Upper lobe of right lung (tissue), 1 donor: Measurements from ENCODE around the gene KHDC4. TPM values are rescaled to one million over a fixed set of nuclear protein-coding genes. Genes with fewer than 3 reads are reported as not detected.
"Not testable (repeated sequence)": the region's sequence is repeated elsewhere in the genome, so short reads cannot be mapped to it uniquely, and the experiment has no call there.

Source experiments
- ATAC-seq: fragments of 200-7000 bp; cut with Tn5 transposase; one replicate; pipeline ENCODE4 v1.9.1; 2020; ENCODE audit warnings: mild to moderate bottlenecking, moderate library complexity
- DNase-seq: peaks from one replicate; pipeline ENCODE4 v3.0.0-alpha.2; 2020
- H3K27ac ChIP-seq: fragments of 200-600 bp; one replicate; pipeline ENCODE4 v1.8.0; 2022
- H3K27me3 ChIP-seq: fragments of 200-600 bp; one replicate; pipeline ENCODE4 v1.8.0; 2022; ENCODE audit warnings: mild to moderate bottlenecking
- H3K36me3 ChIP-seq: fragments of 200-600 bp; one replicate; pipeline ENCODE4 v1.8.0; 2022
- H3K4me1 ChIP-seq: fragments of 200-600 bp; one replicate; pipeline ENCODE4 v1.8.0; 2022
- H3K4me3 ChIP-seq: fragments of 200-600 bp; one replicate; pipeline ENCODE4 v1.8.0; 2022; ENCODE audit warnings: mild to moderate bottlenecking
- H3K9me3 ChIP-seq: fragments of 200-600 bp; one replicate; pipeline ENCODE4 v1.8.0; 2022
- intact Hi-C: fragments of 100-400 bp; cut with DNase I; formaldehyde crosslinking; loops from one replicate; pipeline ENCODE4 v1.11.0; 2022
- total RNA-seq: library from RNA; stranded (reverse); fragmentation: NEBNext Ultra II Directional; extraction: Animal tissue kit (Norgen Biotek cat#: 25700); gene quantifications from one replicate; pipeline ENCODE4 v1.2.1, GENCODE V29; 2021
- TF ChIP-seq, protein P1 (sequence below): fragments of 200-600 bp; IDR thresholded peaks from one replicate; pipeline ENCODE4 v1.8.0; 2022; ENCODE audit warnings: antibody characterized with exemption
- donor health status: DM: no; HTN: yes; CAD: no; lungs with severe emphysema.

Gene KHDC4
- total RNA-seq, 1 donor from 2014 or later = 40.1 TPM

DNA sequence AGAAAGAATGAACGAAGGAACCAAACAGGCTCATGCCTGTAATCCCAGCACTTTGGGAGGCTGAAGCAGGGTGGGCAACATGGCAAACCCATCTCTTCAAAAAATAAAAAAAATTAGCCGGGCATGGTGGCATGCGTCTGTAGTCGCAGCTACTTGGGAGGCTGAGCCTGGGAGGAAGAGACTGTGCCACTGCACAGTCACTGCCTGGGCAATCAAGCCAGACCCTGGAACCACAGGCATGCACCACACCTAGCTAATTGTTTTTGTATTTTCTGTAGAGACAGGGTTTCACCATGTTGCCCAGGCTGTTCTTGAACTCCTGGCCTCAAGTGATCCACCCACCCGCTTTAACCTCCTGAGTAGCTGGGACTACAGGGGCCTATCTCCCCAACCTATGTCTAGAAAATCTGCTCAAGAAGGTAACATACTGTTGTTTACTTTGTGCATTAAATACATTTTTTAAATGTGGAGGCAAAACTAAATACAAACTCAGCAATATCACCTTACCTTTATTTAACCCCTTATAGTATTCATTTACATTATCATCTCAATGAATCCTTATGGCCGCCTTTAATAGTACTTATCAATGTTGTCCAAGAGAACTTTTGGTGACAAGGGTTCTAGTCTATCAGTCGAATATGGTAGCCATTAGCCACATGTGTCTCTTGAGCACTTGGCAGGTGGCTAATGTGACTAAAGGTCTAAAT, 2.7 kb downstream of the KHDC4 start:
- ATAC-seq (no peak), DNase-seq (no peak)
- peak overlapping the region; percentile 15 for H3K4me3 ChIP-seq

DNA sequence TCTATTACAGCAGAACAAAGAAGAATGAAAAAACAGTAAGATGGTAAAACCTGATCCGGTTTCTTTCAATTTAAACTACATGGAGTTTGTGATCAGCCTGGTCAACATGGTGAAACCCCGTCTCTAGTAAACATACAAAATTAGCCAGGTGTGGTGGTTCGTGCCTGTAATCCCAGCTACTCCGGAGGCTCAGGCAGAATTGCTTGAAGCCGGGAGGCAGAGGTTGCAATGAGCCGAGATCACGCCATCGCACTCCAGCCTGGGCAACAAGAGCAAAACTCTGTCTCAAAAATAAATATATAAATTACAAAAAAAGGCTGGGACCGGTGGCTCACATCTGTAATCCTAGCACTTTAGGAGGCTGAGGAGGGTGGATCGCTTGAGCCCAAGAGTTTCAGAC, 3.5 kb downstream of the KHDC4 start:
- DNase-seq, intact Hi-C loops, ATAC-seq, H3K27me3 ChIP-seq, H3K9me3 ChIP-seq: not testable (repeated sequence)
- peaks cover 77% of the 10 kb centered on the region for H3K36me3 ChIP-seq
- H3K27ac ChIP-seq = peak overlapping the region; percentile 18
- peak overlapping the region; percentile 15 for H3K4me3 ChIP-seq
- H3K4me1 ChIP-seq = peaks cover 42% of the 10 kb centered on the region

More for the DNA sequence above, 2.7 kb downstream of the KHDC4 start:
- peaks cover 70% of the 10 kb centered on the region for H3K36me3 ChIP-seq
- peaks cover 42% of the 10 kb centered on the region for H3K4me1 ChIP-seq
- intact Hi-C loops = no loop called here
- peak overlapping the region; percentile 24 for H3K27ac ChIP-seq
- H3K9me3 ChIP-seq = no peaks in the 10 kb centered on the region
- TF ChIP-seq, protein P1, sequence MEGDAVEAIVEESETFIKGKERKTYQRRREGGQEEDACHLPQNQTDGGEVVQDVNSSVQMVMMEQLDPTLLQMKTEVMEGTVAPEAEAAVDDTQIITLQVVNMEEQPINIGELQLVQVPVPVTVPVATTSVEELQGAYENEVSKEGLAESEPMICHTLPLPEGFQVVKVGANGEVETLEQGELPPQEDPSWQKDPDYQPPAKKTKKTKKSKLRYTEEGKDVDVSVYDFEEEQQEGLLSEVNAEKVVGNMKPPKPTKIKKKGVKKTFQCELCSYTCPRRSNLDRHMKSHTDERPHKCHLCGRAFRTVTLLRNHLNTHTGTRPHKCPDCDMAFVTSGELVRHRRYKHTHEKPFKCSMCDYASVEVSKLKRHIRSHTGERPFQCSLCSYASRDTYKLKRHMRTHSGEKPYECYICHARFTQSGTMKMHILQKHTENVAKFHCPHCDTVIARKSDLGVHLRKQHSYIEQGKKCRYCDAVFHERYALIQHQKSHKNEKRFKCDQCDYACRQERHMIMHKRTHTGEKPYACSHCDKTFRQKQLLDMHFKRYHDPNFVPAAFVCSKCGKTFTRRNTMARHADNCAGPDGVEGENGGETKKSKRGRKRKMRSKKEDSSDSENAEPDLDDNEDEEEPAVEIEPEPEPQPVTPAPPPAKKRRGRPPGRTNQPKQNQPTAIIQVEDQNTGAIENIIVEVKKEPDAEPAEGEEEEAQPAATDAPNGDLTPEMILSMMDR = no peak
- H3K27me3 ChIP-seq = no peaks in the 10 kb centered on the region

DNA sequence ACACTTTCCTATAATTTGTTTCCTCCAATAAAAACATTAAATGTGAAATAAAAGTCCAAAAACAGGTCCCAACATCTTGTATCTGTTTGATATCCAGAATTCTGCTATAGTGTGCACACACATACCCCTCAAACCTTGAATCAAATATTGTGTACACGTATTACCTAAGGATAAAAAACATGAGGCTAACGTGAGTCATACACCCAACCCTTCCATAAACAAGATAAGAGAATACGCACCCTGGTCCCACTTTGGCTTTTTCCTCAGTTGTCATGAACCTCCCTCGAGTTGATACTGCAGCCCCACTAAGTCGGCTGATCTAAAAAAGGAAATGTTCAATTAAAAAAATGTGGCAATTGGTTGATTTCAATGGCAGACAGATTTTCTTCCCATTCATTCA, 5.2 kb downstream of the KHDC4 start:
- TF ChIP-seq, protein P1 = no peak
- Histone ChIP-seq H3K36me3 (peaks cover 94% of the 10 kb centered on the region), H3K4me3 (no peak overlapping the region)

DNA sequence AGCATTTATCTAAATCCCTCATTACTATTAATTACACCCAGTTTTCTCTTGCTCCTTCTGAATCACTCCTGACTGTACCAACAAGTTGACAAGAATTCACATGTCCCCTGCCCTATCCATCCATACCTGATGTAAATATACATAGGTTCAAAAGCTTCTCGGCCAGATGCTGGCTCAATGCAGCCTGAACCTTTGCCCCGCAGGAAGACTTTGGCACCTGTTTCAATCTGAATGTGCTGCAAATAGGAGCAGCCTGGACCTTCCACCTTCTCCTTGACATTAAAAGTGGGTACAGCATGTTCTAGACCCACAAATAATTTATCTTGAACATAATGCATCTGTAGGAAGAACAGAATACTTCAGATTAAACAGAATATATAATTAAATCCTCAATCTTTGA, 8.7 kb downstream of the KHDC4 start:
- no peak overlapping the region for H3K27ac ChIP-seq
- DNase-seq (no peak), ATAC-seq (no peak)
- no peaks in the 10 kb centered on the region for H3K9me3 ChIP-seq
- no peaks in the 10 kb centered on the region for H3K27me3 ChIP-seq
- peaks cover 3% of the 10 kb centered on the region for H3K4me1 ChIP-seq
- TF ChIP-seq, protein P1 = no peak
- intact Hi-C loops = no loop called here
- H3K4me3 ChIP-seq = no peak overlapping the region
- peaks cover 99% of the 10 kb centered on the region for H3K36me3 ChIP-seq

More for the DNA sequence above, 5.2 kb downstream of the KHDC4 start:
- no peak for ATAC-seq
- peaks cover 34% of the 10 kb centered on the region for H3K4me1 ChIP-seq
- no peak for DNase-seq
- no peaks in the 10 kb centered on the region for H3K9me3 ChIP-seq
- no peaks in the 10 kb centered on the region for H3K27me3 ChIP-seq
- intact Hi-C loops = no loop called here
- H3K27ac ChIP-seq = no peak overlapping the region

DNA sequence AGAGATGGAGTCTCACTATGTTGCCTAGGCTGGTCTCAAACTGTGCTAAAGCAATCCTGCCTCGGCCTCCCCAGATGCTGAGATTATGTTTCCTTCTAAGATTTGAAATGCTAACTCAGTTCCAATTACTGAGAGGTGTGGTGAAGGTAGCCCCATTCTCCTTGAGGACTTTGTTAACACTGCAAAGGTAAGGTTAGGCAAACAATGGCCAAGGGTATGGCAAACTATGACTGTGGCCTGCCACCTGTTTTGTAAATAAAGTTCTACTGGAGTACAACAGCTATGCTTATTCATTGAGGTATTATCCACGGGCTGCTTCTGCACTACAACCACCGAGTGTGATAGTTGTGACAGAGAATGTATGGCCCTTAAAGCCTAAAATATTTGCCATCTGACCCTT, 13.5 kb downstream of the KHDC4 start:
- Histone ChIP-seq H3K27me3 (no peaks in the 10 kb centered on the region), H3K9me3 (no peaks in the 10 kb centered on the region), H3K36me3 (peaks cover 100% of the 10 kb centered on the region), H3K4me1 (no peaks in the 10 kb centered on the region), H3K27ac (no peak overlapping the region), H3K4me3 (no peak overlapping the region)
- TF ChIP-seq, protein P1 = no peak
- intact Hi-C loops = no loop called here
- DNase-seq (no peak), ATAC-seq (no peak)

DNA sequence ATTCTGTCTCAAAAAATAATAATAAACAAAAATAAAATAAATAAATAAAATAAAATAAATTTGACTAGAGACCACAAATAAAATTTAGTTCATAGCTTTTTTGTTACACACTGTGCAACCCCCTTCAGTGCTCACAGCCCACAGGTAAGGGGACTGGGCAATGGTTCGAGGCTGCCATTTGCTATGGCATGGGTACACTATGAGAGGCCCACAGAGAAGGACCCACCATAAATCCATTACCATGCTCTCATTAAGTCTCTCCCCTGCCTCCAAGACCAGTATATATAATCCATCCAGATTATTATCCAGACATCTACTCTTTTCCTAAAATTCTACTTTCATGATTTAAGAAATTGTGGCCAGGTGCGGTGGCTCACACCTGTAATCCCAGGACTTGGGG, 14.4 kb downstream of the KHDC4 start:
- DNase-seq (no peak), ATAC-seq (no peak)
- H3K4me1 ChIP-seq = no peaks in the 10 kb centered on the region
- no peak overlapping the region for H3K4me3 ChIP-seq
- H3K27ac ChIP-seq = no peak overlapping the region
- no peaks in the 10 kb centered on the region for H3K9me3 ChIP-seq
- H3K27me3 ChIP-seq = no peaks in the 10 kb centered on the region
- intact Hi-C loops = no loop called here
- TF ChIP-seq, protein P1 = no peak
- peaks cover 100% of the 10 kb centered on the region for H3K36me3 ChIP-seq
